HG03378 (cell line): Measurements from ENCODE around the gene RAD51B.

Source experiments
- ATAC-seq: cut with Tn5 transposase; IDR thresholded peaks from one replicate; pipeline ENCODE4 v1.9.1; 2021; ENCODE audit warnings: mild to moderate bottlenecking, moderate library complexity; ENCODE audit not compliant: unreplicated experiment

Gene RAD51B

DNA sequence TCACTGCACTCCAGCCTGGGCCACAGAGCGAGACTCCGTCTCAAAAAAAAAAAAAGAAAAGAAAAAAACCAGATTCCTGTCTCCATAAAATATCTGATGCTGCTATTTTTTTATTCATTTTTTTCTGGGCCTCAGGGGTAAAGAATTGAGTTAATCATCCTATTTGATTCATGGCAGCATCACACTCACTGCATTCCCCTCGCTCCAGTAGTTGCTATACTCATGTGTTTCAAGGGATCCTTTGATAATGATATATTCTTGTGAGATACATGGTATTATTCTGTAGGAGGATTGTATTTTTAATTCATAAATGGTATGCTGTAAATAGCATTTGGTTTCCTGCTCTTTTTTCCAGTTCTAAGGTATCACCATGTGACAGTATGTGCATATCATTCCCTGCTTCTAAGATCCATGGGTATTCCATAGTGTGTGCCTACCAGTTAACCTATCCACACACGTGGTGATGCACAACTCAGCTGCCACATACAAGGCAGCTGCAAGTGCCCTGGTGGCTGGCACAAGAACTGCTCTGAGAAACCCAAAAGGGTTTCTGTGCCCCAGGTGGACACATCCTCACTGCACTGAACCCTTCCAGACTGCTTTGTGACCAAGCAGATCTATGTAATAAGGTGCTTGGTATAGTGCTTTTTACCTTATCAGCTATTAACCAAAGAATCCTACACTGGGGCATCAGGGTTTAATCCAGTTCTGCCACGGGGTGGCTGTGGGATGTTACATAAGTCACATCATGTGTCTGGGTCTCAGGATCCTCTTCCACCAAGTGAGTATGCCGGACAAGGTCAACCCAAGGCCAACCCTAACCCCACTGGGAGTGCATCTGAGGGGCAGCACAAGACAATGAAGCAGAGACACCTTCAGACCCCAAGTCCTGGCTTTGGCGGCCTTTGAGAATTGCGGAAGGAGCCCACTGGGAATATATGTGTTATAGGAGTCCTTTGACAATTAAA lies 898.7 kb downstream of the RAD51B start:
- ATAC-seq, result no peak

DNA sequence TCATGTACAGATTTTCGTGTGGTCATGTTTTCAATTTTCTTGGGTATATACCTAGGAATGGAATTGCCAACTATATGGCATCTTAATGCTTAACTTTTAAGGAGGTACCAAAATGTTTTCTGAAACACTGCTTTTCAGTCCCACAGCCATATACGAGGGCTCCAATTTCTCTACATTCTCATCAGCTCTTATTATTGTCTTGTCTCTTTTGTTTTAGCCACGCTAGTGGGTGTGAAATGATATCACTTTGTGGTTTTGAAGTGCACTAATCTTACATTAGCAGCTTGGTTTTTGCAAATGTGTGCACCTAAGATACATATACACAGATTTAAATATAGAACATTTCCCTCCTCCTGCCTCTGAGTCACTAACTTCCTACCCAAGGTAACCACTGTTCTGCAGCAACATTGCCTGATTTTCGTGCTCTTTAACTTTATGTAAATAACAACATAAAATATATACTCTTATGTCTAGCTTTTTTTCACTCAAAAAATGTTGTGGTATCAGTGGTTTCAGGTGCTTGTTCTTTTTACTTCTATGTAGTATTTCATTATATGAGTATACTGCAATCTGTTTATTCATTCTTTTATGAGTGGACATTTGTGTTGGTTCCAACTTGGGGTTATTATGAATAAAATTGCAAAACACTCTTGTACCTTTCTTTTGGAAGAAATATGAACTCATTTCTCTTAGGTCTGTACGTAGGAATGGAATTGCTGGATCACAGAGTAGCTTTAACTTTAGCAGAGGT lies 900.2 kb downstream of the RAD51B start:
- no peak for ATAC-seq

DNA sequence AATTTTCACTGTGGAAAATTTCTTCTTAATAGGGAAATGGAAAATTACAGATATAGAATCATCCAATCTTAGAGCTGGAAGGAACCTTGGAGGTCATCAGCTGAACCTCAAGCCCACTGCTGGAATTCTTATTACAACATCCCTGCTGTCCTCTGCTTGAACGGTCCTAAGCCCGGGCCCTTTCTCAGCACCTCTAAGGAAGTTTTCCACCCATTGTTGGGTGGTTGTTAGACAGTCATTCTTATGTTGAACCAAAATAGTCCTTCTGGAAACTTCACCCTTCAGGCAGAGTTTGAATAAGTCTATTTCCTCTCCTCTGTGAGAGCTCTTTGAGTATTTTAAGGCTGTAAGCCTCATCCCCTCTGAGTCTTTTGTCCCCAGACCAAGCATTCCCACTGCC lies 902.6 kb downstream of the RAD51B start:
- ATAC-seq, result no peak

DNA sequence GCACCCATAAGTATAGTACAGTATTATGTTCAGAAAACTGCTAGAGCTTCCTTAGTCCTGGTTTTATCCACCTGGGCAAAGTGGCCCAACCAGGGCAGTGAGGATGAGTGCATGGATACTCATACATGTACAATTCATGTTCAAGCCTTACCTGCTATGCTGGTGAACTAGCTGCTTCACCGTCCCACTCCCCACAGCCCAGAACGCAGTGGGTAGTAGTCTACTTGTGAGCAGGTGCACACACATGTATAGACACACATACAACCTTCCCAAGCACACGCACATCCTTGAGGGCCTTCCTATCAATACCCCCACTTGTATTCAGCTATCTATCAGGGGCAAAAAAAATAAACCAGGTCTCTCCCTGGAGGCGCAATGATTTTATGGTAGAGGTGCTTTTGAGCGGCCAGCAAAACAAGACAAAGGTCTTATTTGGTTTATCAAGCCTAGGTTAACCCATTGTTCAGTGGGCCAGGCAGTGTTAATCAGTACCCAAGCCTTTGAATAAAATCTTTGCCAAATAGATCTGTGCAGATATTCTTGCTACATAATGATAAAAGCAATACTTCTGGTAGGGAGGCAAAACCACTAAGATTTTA lies 903.5 kb downstream of the RAD51B start:
- ATAC-seq, result no peak

DNA sequence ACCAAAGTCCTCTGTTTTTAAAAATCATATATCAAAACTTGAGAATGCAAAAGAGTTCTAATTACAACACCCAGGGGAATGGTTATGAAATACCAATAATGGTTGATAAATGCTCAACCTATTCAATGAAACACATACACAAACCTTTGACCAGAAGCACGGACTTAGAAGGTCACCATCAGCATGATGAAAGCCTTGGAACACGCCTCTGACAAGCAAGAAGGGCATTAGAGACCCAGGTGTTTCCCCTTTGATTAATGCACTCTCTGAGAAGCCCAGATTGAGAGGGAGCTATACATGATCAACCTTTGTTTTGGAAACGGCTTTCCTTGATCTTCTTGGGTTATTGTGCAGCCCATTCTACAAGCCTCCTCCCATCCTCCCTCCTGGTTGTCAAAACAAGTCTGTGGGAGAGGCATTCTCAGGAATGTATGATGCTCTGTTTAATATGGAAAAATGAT lies 904.3 kb downstream of the RAD51B start:
- ATAC-seq, result no peak

DNA sequence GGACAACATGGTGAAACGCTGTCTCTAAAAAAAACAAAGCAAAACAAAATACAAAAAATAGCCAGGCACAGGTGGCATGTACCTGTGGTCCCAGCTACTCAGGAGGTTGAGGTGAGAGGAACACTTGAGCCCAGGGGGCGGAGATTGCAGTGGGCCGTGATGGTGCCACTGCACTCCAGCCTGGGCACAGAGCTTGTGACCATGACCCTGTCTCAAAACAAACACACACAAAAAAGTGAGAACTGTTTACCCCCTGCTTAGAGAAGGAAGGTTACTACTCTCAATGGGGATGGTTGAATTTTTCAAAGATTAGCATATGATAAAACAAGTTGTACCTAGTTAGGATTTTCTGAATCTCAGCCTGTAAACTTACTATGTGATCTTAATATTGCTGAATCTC lies 905.3 kb downstream of the RAD51B start:
- no peak for ATAC-seq

DNA sequence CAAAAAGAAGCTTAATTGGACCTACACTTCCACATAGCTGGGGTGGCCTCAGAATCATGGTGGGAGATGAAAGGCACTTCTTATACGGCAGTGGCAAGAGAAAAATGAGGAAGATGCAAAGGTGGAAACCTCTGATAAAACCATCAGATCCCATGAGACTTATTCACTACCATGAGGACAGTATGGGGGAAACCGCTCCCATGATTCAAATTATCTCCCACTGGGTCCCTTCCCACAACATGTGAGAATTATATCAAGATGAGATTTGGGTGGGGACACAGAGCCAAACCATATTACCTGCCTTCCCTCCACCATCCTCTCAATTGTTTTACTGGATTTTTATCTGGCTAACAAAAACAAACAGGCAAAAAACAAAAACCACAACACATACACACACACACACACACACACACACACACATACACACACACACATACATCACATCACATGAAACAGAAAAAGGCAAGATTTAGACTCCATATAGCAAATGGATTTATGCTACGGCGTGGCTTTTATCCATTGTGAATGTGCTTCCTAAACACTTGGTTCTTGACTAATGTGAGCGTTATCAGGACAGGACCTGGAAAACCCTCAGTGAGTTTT lies 906.6 kb downstream of the RAD51B start:
- no peak for ATAC-seq

DNA sequence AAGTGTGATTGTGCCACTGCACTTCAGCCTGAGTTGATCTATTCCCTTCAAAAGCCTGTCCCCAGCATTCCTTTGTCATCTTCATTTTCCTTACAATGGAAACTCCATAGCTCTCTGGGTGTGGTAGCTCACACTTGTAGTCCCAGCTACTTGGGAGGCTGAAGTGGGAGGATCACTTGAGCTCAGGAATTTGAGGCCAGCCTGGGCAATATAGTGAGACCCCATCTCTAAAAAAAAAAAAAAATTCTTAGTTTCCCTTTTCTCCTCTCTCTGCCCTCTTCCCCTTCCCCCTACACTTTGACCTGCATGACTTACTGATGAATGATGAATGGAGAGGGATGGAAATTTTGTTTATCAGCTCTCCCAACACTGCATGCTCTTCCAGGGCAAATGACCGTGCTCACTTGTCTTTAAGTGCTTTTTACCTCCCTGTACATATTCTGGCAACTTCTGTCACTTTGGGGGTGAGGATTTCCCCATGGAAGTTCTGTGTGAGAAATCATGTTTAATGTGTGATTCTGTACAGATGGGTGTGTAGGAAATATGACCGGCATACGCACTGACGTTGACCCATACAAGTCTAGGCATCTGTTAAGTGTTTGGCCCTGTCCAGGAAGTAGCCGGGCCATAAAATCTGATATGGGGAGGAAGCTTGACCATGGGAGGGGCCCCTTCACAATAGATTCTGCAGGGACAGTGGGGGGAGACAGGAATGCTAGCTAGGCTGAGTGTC lies 907.9 kb downstream of the RAD51B start:
- no peak for ATAC-seq

DNA sequence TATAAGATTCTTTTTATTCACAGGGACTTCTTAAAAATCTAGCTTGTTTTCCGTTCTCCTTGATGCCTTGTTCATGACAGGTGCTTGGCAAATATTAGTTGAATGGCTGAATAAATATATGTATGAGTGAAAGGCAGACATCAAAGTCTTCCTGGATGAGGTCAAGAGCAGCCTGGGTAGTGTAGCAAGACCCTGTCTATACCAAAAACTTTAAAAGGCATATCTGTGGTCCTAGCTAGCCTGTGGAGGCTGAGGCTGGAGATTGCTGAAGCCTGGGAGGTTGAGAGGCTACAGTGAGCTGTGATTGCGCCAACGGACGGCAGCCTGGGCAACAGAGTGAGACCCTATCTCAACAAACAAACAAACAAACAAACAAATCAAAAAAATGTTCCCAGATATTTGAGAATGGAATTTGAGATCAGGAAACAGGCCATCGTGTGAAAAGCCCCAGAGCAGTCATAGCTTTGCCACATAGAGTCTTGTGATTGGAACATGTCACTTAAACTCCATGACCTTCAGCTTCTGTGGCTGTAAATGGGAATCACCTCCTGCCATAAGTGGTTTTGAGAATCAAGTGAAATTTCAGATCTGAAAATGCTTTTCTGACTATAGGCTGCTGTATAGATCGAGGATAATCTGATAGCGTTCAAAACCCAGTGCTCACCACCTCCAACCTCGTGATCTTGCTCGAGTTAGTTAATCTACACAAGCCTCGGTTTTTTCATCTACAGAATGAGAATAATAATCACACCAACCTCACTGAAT lies 908.9 kb downstream of the RAD51B start:
- ATAC-seq, result no peak

DNA sequence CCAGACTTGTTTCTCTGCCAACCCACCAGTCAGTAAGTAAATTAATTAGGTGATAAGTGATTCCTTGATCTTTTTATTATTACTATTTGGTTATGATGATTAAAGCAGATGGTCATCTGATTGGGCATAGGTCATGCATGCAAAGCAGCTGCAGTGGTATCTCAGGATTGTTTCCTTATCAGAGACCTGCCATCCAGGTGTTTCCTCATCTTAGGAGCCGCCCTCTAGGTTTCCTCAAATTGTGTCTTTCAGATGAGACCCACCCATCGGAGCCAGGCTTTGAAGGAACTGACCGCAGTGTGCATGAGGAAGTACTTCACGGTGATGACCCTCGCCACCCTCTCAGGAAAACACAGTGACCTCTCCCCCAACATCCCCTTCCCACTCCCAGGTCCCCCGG lies 910.0 kb downstream of the RAD51B start:
- no peak for ATAC-seq

DNA sequence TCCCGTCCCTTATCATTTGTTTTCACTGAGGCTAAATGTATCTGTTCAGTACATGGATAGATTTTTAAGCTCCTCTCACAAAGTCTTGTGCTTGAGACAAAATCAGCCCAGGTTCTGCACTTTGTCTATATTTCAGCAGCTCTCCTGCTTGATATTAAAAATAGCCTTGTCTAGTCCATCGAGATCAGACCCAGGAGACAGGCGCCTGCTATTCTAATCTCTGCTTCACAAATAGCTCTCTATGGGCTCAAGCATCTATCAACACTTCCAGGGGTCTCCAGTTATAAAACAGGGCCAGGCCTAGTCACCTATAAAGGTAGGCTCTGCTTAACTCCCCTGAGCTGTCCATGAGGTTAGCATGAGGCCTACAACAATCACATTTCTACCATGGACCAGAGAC lies 910.8 kb downstream of the RAD51B start:
- ATAC-seq, result no peak

DNA sequence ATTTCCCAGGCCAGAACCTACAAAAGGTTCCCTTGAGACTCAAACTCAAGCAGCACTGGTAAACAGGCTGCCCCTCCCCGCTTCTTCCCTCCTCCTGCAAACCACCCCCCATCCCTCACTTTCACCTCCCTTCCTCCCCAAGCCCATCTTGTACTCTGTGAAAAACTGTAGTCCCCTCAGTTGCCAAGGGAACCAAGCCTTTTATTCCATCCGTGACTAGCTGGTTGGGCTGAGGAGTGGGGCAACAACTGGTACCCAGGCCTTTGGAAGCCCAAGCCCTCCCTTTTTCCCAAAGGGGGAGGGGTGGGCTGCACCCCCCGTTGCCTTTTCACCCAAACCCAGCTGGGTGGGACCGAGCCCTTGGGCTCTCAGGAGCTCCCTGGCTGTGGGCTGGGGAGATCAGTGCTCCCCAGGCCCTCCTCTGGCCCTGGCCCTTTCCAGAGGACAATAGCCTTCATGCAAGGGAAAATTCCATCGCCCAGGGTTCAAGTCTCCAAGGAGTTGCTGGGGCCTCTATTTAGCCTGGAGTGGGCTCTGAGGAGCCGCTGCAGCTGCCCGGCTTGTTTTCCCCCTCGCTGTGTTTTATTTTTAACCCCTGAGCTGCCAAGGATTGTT lies 911.3 kb downstream of the RAD51B start:
- ATAC-seq, result no peak

DNA sequence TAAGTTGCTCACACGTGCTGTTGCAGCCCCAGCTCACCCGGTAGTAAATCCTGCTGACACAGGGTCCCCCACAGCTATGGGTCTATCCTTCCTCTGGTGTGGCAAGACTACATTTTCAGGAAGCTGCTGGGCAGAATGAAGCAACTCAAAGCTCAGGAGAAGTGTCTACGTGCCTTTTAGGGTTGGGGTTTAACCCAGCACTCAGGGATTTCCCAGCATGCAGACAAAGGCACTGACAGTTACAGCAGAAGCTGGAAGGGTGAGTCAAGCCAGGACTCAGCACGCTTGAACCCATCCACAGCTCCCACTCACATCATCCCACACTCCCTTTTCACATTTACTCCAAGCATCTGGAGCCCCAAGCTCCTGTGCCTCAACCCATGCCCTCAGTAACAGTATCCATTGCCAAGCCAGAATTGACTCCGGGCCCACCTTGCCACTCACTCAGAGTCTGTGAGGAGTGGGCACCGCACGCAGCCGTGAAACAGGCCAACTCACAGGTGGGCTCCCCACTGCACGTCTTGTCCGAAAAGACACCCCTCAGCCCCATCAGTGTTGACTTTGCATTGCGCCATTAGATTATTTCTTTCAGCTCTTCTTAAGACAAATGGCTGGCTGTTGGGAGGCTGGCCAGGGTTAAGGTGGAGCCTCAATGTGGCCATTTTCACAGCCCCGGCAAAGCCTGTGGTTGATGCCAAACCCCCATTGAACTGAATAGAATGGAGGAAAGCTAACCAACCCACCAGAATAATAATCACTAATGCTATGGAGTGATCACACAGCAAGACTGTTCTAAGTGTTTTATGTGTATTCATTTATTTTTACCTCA lies 913.7 kb downstream of the RAD51B start:
- ATAC-seq, result no peak

DNA sequence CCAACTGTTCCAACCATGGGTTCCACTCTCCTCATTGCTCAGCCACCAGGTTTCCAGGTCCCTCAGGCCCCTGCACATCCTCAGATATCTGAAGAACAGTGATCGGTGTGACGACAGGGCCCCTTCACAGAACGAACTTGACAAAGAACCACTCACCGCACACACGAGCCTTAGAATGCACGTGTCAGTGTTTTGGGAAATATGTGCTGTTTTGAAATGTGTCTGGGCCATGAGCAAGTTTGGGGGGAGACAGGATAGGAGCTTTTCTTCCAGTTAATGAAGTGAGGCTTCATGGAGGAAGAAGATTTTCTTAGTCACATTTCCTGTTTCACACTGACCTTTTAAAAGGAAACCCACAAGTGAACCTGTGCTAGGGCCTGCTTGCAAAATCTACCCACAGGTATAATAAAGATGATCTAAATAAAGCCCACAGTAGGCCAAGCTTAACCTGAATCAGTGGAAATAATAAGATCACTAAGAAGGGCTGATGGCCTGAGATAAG lies 914.7 kb downstream of the RAD51B start:
- ATAC-seq, result peak; percentile 66

DNA sequence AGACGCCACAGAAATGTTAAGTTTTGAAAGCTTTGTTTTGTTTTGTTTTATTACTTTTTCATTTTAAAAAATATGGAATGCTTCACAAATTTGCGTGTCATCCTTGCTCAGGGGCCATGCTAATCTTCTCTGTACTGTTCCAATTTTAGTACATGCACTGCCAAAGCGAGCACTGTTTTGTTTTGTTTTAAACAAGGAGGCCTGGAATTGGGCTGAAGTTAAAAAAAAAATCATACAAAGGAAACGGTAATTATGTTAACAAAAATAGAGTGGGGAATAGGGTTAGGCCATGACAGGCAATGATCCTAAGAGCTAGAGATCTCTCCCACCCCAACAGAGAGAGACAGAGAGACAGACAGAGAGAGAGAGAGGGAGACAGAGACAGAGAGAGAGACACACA lies 916.3 kb downstream of the RAD51B start:
- no peak for ATAC-seq

DNA sequence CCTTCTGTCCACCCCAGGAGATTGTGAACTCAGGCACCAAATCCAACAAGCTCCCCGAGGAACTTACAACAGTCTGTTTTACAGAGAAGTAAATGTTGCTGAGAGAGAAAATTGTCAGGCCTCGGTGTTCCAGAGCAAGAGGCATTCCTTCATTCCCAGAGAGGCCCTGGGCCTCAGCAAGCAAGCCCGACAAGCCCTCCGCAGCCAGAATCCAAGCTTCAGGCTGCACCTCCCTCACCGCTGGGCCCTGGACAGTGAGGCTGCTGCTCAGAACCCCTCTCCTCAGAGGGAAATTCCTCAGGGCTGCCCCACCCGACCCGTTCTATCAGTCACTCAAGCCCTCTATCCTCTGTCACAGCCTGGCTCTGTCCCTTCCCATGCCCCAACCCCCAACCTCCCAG lies 916.9 kb downstream of the RAD51B start:
- no peak for ATAC-seq

DNA sequence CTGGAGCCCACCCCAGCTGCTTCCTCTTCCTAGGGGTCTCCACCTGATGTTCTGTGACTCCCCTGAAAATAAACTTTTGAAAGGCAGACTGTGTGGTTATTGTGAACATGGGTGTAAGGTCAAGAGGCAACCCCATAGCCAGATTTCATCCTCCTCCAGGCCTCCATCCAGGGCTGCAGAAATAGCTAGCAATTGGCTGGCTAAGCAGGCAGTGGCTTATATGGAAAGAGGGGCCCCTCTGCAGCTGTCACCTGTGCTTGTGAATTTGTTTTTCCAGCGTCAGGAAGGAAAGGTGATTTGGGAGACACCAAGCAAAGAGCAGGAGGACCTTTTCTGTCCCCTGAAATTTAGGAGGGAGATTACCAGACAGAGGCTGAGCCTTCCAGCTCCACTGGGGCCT lies 917.5 kb downstream of the RAD51B start:
- no peak for ATAC-seq

DNA sequence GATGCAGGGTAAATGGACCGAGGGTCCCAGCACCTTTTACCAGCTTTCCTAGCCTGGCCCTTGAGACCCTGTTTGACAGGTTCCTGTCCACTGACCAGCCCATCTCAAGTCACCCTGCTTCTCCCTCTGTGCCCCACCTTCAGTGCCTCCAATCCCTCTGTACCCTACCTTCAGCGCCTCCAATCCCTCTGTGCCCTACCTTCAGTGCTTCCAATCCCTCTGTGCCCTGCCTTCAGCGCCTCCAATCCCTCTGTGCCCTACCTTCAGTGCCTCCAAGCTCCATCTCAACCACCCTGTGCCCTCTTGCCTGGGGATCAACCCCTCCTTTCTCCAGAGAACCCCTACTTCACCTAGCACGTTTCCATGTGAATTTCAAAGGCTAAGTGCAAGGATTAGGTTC lies 919.0 kb downstream of the RAD51B start:
- no peak for ATAC-seq
